Astrocyte of the spinal cord (primary cell): ENCODE results near the gene HP1BP3.

Source experiments
- DNase-seq: peaks from one replicate; pipeline ENCODE4 v3.0.0; 2011; ENCODE audit warnings: low read depth, low spot score
- H3K4me3 ChIP-seq: 2 replicates; pipeline ENCODE4 v1.5.1; 2011; ENCODE audit warnings: low read depth, mild to moderate bottlenecking, low read length, moderate library complexity
- in situ Hi-C: cut with HindIII; loops from 2 replicates; pipeline ENCODE4 v1.10.0; 2017; ENCODE audit warnings: low sequenced_read_pairs
- TF ChIP-seq, protein P1 (sequence below): IDR thresholded peaks from 2 replicates; pipeline ENCODE4 v1.5.1; 2012; ENCODE audit warnings: low read depth, mild to moderate bottlenecking, low read length, inconsistent platforms

The HP1BP3 gene

DNA sequence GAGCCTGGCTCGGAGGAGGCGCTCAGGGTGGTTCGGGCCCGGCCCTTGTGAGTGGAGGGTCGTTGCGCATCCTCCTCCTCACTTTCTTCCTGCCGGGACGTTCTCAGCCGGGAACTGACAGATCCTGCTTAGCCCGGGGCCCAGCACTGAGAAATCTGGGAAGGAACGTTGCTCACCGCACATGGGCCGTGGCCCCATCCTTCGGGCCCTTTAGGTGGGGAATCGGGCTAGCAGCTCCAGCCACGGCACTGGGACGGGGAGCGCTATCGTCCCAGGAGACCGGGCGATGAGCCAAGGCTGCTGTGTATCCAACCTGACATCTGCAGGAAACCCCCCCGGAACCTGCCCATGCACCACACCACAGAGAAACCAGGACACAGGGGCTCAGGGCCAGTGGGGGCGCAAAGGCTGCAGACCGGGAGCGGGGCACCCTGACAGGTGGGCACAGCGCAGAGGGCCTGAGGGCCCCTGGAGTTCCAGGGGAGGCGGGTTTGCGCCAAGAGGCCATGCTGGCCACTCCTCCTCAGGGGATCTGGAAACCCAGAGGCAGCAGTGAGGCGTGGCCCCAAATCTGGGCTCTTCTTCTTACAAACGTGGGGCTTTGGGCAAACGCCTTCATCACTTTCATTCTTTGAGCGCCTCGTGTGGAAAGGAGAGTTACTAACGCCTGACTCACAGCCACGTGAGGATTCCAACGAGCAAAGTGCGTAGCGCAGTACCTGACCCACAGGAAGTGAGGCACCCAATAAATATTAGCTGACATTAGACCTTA lies 54.3 kb downstream of the HP1BP3 start, which contains the start of gene SH2D5:
TSS of gene SH2D5 (minus strand) at position 116 of the 772 bp plus-strand sequence. CDS start 4,659 bp downstream, outside the sequence.
- TF ChIP-seq, protein P1, sequence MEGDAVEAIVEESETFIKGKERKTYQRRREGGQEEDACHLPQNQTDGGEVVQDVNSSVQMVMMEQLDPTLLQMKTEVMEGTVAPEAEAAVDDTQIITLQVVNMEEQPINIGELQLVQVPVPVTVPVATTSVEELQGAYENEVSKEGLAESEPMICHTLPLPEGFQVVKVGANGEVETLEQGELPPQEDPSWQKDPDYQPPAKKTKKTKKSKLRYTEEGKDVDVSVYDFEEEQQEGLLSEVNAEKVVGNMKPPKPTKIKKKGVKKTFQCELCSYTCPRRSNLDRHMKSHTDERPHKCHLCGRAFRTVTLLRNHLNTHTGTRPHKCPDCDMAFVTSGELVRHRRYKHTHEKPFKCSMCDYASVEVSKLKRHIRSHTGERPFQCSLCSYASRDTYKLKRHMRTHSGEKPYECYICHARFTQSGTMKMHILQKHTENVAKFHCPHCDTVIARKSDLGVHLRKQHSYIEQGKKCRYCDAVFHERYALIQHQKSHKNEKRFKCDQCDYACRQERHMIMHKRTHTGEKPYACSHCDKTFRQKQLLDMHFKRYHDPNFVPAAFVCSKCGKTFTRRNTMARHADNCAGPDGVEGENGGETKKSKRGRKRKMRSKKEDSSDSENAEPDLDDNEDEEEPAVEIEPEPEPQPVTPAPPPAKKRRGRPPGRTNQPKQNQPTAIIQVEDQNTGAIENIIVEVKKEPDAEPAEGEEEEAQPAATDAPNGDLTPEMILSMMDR, result peak; percentile 39
- in situ Hi-C loops, result no loop called here

DNA sequence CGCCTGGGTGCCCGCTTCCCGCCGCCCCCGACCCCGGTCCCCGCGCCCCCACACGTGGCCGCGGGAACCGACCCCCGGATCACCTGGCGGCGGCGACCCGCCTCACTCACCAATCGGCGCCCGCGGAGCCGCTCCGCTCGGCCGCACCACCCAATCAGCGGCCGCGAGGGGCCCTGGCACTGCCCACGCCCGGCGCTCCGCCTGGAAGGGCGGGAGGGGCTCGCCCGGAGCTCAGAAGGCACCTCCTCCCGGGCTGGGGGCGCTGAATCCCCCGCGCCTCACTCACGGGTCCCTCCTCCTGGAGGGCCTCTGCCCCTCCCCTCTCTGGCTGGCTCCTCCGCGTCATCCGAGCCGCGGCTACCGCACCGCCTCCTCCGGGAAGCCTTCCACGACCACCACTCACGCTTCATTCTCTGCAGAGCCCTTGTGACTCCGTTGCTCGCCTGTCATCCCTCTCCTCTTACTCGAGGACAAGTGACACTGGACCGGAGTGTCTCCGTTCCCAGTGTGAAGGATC lies 55.0 kb downstream of the HP1BP3 start:
- TF ChIP-seq, protein P1, result no peak
- peak overlapping the region; percentile 52 for H3K4me3 ChIP-seq
- in situ Hi-C loops, result no loop called here
- peak; percentile 56 for DNase-seq

More for the DNA sequence above, 54.3 kb downstream of the HP1BP3 start, which contains the start of gene SH2D5:
- peak; percentile 93 for DNase-seq
- peak within 1 kb of the TSS; percentile 52 for H3K4me3 ChIP-seq

DNA sequence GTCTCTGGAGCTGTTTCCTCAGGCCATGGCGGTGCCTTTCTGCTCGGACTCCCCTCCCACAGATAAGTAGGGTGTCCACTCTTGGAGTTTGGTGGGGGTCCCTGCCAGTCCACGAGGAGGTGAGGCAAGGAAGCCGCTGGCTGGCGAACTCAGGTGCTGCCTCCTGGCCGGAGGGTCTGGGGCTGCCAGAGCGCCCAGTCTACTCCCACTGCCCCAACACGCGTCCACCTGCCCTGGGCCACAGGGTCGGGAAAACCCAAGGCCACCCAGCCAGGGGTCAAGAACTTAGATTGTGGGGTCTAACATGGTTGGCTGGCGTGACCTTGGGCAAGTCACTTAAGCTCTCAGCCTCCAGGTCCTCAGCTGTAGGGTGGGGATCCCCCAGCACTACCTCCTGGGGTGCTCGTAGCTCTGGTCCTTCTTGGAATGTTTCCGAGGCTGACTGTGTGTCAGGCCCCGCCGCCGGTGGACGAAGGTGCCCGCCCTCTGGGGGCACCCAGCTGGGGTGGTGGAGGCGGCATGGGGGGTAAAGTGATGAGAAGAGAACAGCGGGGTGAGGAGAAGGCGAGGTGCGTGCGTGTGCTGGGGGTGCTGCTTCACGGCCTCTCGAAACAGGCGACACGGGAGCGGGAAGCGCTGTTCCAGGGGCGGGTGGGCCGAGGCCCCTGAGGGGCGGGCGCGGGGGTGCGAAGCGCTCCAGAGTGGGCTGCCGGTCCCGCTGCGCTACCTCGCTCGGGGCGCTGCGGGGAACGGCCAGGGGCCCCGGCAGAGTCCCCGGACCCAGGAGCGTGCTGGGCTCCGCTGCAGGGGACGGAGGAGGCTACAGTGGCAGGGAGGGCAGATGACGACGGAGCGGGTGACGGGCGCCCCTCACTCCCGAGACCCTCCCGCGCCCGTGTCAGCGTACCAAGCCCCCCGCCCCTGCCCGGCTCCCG lies 55.8 kb downstream of the HP1BP3 start:
- peak overlapping the region; percentile 52 for H3K4me3 ChIP-seq
- TF ChIP-seq, protein P1, result no peak
- in situ Hi-C loops, result no loop called here
- DNase-seq, result no peak

DNA sequence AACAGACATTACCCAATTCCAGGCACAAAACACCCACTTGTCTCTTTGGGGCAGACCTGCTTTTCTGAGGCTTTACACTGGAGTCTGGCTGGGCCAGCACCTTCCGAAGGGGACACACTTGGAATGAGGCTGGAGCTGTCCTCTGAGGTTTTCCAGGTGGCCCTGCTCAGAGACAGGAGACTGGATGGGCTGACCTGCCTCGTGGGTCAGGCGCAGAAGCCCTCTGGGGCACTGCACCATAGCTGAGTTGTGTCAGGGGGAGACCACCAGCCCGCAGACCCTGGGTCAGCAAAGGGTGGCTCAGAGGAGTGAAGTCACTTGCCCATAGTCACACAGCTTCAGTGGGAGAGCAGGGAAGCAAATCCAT lies 56.4 kb downstream of the HP1BP3 start:
- TF ChIP-seq, protein P1, result no peak
- in situ Hi-C loops, result no loop called here
- DNase-seq, result no peak
- no peak overlapping the region for H3K4me3 ChIP-seq

DNA sequence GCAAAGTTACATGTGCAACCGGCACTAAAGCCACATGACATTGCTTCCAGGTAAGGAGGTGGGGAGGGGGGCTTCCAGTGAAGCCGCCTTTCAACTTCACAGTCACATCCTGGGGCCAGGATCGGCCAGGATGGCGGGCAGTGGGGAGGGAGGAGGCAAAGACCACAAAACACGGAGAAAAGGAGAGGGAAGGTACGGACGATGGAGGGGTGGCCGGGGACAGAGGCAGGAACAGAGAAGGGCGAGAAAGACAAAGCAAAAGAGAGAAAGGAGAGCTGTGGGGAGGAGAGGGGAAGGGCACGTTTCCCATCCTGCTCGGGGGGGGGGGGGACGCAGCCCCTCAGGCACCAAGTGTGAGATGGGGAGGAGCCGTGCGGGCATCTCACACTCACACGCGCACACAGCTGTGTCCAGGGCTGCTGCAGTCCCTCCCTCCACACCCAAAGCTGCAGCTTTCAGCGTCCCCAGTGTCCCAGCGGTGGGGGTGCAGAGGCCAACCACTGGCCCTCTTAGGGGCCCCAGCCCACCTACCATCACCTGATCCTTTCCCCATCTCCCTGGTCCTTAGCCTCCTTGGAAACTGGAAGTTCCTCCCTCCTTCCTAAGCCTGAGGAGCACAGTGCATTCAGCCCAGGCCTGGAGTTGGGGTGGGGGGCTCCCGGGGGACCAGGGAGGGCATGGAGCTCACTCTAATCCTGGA lies 57.0 kb downstream of the HP1BP3 start:
- H3K4me3 ChIP-seq, result no peak overlapping the region
- DNase-seq, result no peak
- TF ChIP-seq, protein P1, result no peak
- in situ Hi-C loops, result no loop called here
